Activated CD8-positive, alpha-beta memory T cell treated with anti-CD3 and anti-CD28 coated beads for 48 hours (primary cell): ENCODE measurements around the gene KIZ.
"Not testable (repeated sequence)": the region's sequence is repeated elsewhere in the genome, so short reads cannot be mapped to it uniquely, and the experiment has no call there.

Experiments
- DNase-seq, 3 experiments: peaks; one replicate each; pipeline ENCODE4 v3.0.0-alpha.2; 2020; ENCODE audit warnings: low read depth in 2 of 3, low spot score in 2 of 3

Gene KIZ

GRCh38 chr20:21137078-21137477, 11.2 kb downstream of the KIZ start:
- no peak for DNase-seq

- no peak for DNase-seq
Observed at GRCh38 chr20:21139881-21140566, 14.1 kb downstream of the KIZ start.

GRCh38 chr20:21141825-21142224, 15.9 kb downstream of the KIZ start:
- no peak for DNase-seq

- DNase-seq = no peak
Observed at GRCh38 chr20:21143194-21143890, 17.5 kb downstream of the KIZ start.

GRCh38 chr20:21145424-21145823, 19.5 kb downstream of the KIZ start:
- no peak for DNase-seq

GRCh38 chr20:21146215-21146614, 20.3 kb downstream of the KIZ start:
- DNase-seq = no peak

GRCh38 chr20:21147593-21147992, 21.7 kb downstream of the KIZ start:
- DNase-seq = no peak

- no peak for DNase-seq
Observed at GRCh38 chr20:21149344-21149743, 23.5 kb downstream of the KIZ start.

- DNase-seq = no peak
Observed at GRCh38 chr20:21151791-21152190, 25.9 kb downstream of the KIZ start.

GRCh38 chr20:21154692-21155091, 28.8 kb downstream of the KIZ start:
- DNase-seq = no peak

- no peak for DNase-seq
Observed at GRCh38 chr20:21155268-21155667, 29.4 kb downstream of the KIZ start.

GRCh38 chr20:21156266-21156665, 30.4 kb downstream of the KIZ start:
- DNase-seq = no peak

- no peak for DNase-seq
Observed at GRCh38 chr20:21157006-21157405, 31.1 kb downstream of the KIZ start.

GRCh38 chr20:21159658-21160380, 33.9 kb downstream of the KIZ start:
- DNase-seq = no peak

- no peak for DNase-seq
Observed at GRCh38 chr20:21161926-21162325, 36.0 kb downstream of the KIZ start.

- DNase-seq = no peak
Observed at GRCh38 chr20:21162631-21163030, 36.7 kb downstream of the KIZ start.

GRCh38 chr20:21166801-21167200, 40.9 kb downstream of the KIZ start:
- DNase-seq = no peak

GRCh38 chr20:21167261-21167660, 41.4 kb downstream of the KIZ start:
- no peak for DNase-seq

GRCh38 chr20:21168061-21168460, 42.2 kb downstream of the KIZ start:
- not testable (repeated sequence) for DNase-seq

GRCh38 chr20:21172626-21173025, 46.7 kb downstream of the KIZ start:
- no peak for DNase-seq

- no peak for DNase-seq
Observed at GRCh38 chr20:21173485-21173884, 47.6 kb downstream of the KIZ start.

- no peak for DNase-seq
Observed at GRCh38 chr20:21174516-21175239, 48.8 kb downstream of the KIZ start.
